ENCODE data around the gene PLEKHG2.
A peak's percentile ranks its signal among the peaks of the same experiment; 100 is the strongest.
"Not testable (repeated sequence)": the region's sequence is repeated elsewhere in the genome, so short reads cannot be mapped to it uniquely, and the experiment has no call there.

PLEKHG2 gene

DNA sequence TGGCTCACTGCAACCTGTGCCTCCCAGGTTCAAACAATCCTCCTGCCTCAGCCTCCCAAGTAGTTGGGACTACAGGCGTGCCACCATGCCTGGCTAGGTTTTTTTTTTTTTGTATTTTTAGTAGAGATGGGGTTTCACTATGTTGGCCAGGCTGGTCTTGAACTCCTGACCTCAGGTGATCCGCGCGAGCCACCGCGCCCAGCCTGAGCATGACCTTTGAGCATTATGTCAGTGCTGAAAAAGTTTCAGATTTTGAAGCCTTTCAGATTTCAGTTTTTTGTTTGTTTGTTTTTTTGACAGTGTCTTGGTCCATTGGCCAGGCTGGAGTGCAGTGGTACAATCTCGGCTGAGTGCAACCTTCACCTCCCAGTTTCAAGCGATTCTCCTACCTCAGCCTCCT is 38.8 kb downstream of the PLEKHG2 start:
- H3K4me3 Mint-ChIP-seq; H3K9me3 Mint-ChIP-seq; H3K27me3 Mint-ChIP-seq (ENCODE audit: low read depth); DNase-seq (ENCODE audit: low spot score); H3K27ac Mint-ChIP-seq: not testable (repeated sequence)
- Mint-ChIP-seq H3K4me1 (ENCODE audit: low read depth) (peaks cover 45% of the 10 kb centered on the region), H3K36me3 (ENCODE audit: low read depth) (peaks cover 48% of the 10 kb centered on the region)

DNA sequence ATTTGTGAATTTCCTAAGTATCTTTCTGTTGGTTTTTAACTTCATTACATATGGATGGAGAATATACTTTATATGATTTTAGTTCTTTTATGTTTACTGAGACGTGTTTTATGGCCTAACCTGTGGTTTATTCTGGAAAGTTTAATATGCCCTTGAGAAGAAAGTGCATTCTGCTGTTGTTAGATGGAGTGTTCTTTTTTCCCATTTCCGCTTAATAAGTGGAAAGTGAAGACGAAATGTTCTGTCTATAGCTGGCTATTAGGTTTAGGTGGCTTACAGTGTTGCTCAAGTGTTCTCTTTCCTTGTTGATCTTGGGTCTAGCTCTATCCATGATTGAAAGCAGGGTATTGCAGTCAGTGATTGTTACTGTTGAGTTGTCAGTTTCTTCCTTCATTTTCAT is 50.9 kb downstream of the PLEKHG2 start:
- Mint-ChIP-seq H3K27me3 (ENCODE audit: low read depth) (no peaks in the 10 kb centered on the region), H3K36me3 (ENCODE audit: low read depth) (peaks cover 66% of the 10 kb centered on the region), H3K4me1 (ENCODE audit: low read depth) (no peaks in the 10 kb centered on the region), H3K9me3 (no peaks in the 10 kb centered on the region), H3K27ac (no peak overlapping the region), H3K4me3 (no peak overlapping the region)
- DNase-seq (ENCODE audit: low spot score) = no peak

DNA sequence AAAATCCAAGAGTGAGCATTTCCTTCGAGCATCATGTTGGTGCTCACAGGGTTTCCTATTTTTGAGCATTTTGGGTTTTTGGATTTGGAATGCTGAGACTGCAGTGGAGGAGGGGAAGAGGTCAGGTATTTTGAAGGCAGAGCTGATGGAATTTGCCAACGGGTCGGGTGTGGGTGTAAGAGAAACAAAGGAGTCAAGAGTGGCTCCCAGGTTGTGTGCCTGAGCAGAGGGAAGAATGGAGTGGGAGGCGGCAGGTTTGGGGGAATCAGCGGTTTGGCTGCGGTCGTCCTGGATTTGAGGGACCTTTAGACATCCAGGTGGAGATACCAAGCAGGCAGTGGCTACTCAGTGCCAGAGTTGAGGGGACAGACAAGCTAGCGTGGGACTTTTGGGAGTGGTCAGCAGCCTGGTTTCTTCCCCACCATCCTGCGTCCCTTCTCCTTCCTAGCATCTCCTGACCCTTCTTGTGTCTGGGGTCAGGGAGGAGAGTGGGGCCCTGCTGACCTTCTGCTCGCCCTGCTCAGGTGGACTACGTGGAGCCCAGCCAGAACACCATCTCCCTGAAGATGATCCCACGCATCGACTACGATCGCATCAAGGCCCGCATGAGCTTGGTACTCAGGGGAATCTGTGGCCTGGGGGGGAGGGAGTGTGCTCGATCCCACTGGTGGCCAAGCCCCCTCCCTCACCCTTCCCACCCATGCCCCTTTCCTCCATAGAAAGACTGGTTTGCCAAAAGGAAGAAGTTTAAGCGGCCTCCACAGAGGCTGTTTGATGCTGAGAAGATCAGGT is 53.7 kb downstream of the PLEKHG2 start:
- Mint-ChIP-seq H3K4me1 (ENCODE audit: low read depth) (no peaks in the 10 kb centered on the region), H3K4me3 (no peak overlapping the region), H3K9me3 (no peaks in the 10 kb centered on the region), H3K36me3 (ENCODE audit: low read depth) (peaks cover 68% of the 10 kb centered on the region), H3K27ac (peak overlapping the region; percentile 27), H3K27me3 (ENCODE audit: low read depth) (no peaks in the 10 kb centered on the region)
- DNase-seq (ENCODE audit: low spot score) = no peak

DNA sequence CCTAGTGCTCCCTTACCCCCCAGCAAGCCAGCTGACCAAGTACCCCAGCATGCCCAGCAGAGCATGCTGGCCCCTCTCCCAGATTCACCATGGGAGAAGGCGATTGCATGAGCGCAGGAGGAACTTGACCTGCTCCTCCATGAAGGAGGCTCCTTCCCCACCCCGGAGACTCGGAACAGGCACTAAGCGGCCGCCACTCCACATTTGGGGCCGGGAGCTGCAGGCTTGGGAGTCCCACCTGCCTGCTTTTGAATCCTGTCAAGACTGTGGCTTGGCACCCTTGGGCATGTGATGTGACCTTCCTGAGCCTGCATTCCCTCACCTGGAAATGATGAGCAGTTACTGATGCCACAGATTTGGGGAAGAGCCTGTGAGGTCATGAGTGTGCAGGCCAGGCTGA is 55.5 kb downstream of the PLEKHG2 start:
- Mint-ChIP-seq H3K9me3 (no peaks in the 10 kb centered on the region), H3K27ac (no peak overlapping the region), H3K4me3 (no peak overlapping the region), H3K36me3 (ENCODE audit: low read depth) (peaks cover 73% of the 10 kb centered on the region), H3K27me3 (ENCODE audit: low read depth) (no peaks in the 10 kb centered on the region), H3K4me1 (ENCODE audit: low read depth) (no peaks in the 10 kb centered on the region)
- DNase-seq (ENCODE audit: low spot score) = no peak

DNA sequence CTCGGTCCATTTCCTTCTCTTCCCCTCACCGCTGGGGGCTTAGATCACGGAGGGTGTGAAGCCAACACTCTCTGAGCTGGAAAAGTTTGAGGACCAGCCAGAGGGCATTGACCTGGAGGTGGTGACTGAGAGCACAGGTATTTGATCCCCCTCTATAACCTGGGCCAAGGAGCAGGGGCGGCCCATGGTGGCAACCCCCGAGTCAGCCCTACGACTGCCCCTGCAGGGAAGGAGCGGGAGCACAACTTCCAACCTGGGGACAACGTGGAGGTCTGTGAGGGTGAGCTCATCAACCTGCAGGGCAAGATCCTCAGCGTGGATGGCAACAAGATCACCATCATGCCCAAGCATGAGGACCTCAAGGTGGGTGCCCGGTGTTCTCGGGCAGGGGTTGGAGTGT is 56.6 kb downstream of the PLEKHG2 start:
- no peaks in the 10 kb centered on the region for H3K4me1 Mint-ChIP-seq (ENCODE audit: low read depth)
- H3K36me3 Mint-ChIP-seq (ENCODE audit: low read depth) = peaks cover 73% of the 10 kb centered on the region
- no peaks in the 10 kb centered on the region for H3K9me3 Mint-ChIP-seq
- no peaks in the 10 kb centered on the region for H3K27me3 Mint-ChIP-seq (ENCODE audit: low read depth)
- DNase-seq (ENCODE audit: low spot score) = no peak
- no peak overlapping the region for H3K4me3 Mint-ChIP-seq
- H3K27ac Mint-ChIP-seq = no peak overlapping the region

DNA sequence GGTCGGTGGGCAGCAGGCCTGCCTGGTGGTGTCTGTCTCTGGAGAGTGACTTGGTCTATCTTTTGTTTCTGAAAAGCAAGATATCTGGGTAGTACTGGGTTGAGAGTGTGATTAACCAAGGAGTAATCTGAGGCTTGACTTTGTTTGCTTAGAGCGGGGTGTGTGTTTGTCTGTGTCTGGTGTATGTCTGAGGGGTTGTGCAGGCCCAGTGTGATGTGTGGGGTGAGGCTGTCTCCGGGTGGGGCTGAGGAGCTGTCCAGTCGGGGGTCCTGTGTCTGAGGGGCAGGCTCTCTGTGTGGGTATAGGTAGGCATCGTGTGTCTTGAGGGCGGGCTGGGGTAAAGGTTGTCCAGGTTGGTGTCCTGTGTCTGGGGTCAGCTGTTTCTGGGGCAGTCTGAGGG is 57.1 kb downstream of the PLEKHG2 start:
- H3K4me1 Mint-ChIP-seq (ENCODE audit: low read depth) = no peaks in the 10 kb centered on the region
- no peaks in the 10 kb centered on the region for H3K9me3 Mint-ChIP-seq
- H3K36me3 Mint-ChIP-seq (ENCODE audit: low read depth) = peaks cover 76% of the 10 kb centered on the region
- no peak overlapping the region for H3K27ac Mint-ChIP-seq
- no peak overlapping the region for H3K4me3 Mint-ChIP-seq
- no peak for DNase-seq (ENCODE audit: low spot score)
- H3K27me3 Mint-ChIP-seq (ENCODE audit: low read depth) = no peaks in the 10 kb centered on the region

DNA sequence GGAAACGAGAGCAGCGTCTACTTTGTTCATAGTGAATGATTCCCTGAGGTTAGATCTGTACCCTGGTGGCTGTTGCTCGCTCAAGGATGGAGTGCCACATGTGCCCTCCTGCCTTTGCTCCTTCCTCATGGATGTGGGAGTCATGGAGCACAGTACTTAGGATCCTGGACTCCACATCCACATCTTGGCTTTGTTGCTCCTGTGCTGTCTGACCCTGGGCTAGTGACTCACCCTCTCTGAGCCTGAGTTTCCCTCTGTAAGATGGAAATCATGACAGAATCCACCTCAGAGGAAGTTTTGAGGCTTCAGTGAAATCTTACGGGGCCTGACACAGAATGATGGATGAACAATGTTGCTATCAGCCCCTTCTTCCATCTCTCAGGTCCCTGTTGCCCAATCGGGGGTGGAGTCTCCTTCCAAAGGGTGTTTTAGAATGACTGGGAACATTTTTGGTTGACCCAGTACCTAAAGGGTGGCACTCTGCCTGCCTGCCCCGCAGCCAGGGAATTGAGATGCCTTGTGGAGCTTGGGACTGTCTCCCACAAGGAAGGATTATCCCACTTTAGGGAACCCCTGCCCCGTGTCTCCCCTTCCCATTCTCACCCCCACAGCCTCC is 58.4 kb downstream of the PLEKHG2 start:
- DNase-seq (ENCODE audit: low spot score) = no peak
- no peaks in the 10 kb centered on the region for H3K27me3 Mint-ChIP-seq (ENCODE audit: low read depth)
- H3K27ac Mint-ChIP-seq = no peak overlapping the region
- H3K9me3 Mint-ChIP-seq = no peaks in the 10 kb centered on the region
- peaks cover 75% of the 10 kb centered on the region for H3K36me3 Mint-ChIP-seq (ENCODE audit: low read depth)
- H3K4me3 Mint-ChIP-seq = no peak overlapping the region
- H3K4me1 Mint-ChIP-seq (ENCODE audit: low read depth) = no peaks in the 10 kb centered on the region

DNA sequence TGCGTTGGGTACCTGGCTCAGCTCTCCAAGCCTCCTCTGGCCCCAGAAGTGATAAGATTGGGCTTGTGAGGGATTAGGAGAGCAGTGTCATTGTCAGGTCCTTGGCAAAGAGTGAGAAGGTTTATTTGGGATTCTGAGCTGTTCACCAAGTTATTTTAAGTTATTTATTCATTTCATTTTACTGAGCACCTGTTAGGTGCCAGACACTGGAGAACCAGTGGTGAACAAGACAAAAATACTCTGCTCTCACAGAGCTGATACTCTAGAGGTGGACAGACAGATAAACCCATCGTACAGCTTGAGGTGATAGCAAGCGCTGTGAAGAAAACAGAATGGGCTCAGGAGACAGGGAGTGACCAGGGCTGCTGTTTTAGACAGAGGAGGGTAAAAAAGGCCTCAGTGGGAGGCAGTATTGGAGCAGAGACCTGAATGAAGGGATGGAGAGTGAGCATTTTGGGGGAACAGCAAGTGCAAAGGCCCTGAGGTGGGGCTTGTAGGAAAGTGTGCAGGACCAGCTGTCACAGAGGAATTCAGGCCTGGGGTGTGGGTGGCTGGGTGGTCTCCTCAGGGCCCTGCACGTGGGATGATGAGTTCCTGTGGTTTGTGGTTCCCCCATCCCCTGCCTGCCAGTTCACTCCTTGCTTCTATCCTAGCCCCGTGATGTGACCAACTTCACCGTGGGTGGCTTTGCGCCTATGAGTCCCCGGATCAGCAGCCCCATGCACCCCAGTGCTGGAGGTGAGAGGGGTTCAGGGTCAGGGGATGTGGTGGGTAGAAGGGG is 59.5 kb downstream of the PLEKHG2 start:
- no peaks in the 10 kb centered on the region for H3K4me1 Mint-ChIP-seq (ENCODE audit: low read depth)
- no peaks in the 10 kb centered on the region for H3K27me3 Mint-ChIP-seq (ENCODE audit: low read depth)
- peaks cover 74% of the 10 kb centered on the region for H3K36me3 Mint-ChIP-seq (ENCODE audit: low read depth)
- DNase-seq (ENCODE audit: low spot score) = no peak
- H3K27ac Mint-ChIP-seq = no peak overlapping the region
- H3K4me3 Mint-ChIP-seq = no peak overlapping the region
- H3K9me3 Mint-ChIP-seq = no peaks in the 10 kb centered on the region

DNA sequence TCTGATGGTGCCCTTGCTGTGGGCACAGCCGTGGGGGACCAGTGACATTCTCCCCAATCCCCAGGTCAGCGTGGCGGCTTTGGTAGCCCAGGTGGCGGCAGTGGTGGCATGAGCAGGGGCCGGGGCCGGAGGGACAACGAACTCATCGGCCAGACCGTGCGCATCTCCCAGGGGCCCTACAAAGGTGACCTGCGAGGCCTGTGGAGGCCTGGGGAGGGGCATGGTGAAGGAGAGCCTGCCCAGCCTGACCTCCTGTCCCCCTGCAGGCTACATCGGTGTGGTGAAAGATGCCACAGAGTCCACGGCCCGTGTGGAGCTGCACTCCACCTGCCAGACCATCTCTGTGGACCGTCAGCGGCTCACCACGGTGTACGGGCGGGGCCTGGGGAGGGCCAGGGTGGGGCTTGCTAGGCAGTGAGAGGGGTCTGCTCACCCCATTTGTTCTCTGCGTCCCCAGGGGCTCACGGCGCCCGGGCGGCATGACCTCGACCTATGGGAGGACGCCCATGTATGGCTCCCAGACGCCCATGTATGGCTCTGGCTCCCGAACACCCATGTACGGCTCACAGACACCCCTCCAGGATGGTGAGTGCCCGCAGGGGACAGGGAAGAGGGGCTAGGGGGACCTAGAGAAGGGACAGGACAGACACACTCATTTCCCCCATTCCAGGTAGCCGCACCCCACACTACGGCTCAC is 60.4 kb downstream of the PLEKHG2 start:
- no peak for DNase-seq (ENCODE audit: low spot score)
- Mint-ChIP-seq H3K4me1 (ENCODE audit: low read depth) (no peaks in the 10 kb centered on the region), H3K9me3 (no peaks in the 10 kb centered on the region), H3K27ac (no peak overlapping the region), H3K4me3 (no peak overlapping the region), H3K27me3 (ENCODE audit: low read depth) (no peaks in the 10 kb centered on the region), H3K36me3 (ENCODE audit: low read depth) (peaks cover 70% of the 10 kb centered on the region)

DNA sequence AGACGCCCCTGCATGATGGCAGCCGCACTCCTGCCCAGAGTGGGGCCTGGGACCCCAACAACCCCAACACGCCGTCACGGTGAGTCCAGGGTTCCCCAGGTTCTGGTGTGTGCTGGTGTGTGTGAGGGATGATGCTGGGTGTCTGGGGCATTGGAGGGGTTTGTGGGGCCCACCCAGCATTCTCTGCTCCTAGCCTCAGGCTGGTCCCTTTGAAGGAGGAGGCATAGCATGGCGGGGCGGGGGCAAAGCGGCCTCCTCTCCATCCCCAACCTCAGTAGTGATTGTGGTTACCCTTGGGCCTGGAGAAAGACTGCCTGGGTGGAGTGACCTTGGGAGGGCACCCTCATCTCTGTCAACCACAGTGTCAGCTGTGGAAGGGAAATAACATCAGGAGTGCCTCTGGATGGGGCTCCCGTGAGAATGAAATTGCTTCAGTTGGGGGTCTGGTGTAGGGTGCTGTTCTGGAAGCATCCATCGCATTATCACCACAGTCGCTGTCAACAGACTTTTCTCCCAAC is 61.0 kb downstream of the PLEKHG2 start:
- Mint-ChIP-seq H3K27ac (no peak overlapping the region), H3K4me3 (no peak overlapping the region), H3K36me3 (ENCODE audit: low read depth) (peaks cover 66% of the 10 kb centered on the region), H3K4me1 (ENCODE audit: low read depth) (no peaks in the 10 kb centered on the region), H3K27me3 (ENCODE audit: low read depth) (no peaks in the 10 kb centered on the region), H3K9me3 (no peaks in the 10 kb centered on the region)
- no peak for DNase-seq (ENCODE audit: low spot score)

DNA sequence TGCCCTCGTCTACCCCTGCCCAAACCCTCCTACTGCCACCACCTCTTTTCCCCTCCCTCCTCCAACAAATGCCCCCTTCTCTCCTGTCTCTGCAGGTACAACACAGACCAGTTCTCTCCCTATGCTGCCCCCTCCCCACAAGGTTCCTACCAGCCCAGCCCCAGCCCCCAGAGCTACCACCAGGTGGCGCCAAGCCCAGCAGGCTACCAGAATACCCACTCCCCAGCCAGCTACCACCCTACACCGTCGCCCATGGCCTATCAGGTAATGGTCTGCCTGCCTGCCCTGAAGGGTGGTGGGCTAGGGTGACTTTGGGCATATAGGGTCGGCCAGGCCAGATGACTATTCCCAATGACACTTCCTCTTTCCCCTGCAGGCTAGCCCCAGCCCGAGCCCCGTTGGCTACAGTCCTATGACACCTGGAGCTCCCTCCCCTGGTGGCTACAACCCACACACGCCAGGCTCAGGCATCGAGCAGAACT is 61.7 kb downstream of the PLEKHG2 start:
- H3K36me3 Mint-ChIP-seq (ENCODE audit: low read depth) = peaks cover 59% of the 10 kb centered on the region
- no peaks in the 10 kb centered on the region for H3K9me3 Mint-ChIP-seq
- no peak overlapping the region for H3K27ac Mint-ChIP-seq
- peak; percentile 37 for DNase-seq (ENCODE audit: low spot score)
- no peaks in the 10 kb centered on the region for H3K4me1 Mint-ChIP-seq (ENCODE audit: low read depth)
- no peaks in the 10 kb centered on the region for H3K27me3 Mint-ChIP-seq (ENCODE audit: low read depth)
- no peak overlapping the region for H3K4me3 Mint-ChIP-seq

DNA sequence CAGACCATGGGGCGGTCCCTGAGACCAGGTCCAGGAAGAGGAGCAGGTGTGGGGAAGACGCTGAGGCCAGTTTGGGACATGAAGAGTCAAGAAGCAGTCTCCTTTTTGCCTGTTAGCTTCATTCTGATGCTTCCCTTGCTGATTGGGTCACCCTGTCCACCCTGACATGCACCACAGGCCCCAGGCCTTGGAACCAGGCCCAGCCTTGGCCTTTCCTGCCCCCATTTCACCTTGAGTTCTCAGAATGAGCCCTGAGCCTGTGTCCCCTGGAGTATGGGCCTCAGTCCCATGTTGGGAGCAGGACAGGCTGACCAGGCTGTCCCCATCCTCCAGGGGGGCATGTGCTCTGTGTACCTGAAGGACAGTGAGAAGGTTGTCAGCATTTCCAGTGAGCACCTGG is 63.3 kb downstream of the PLEKHG2 start:
- Mint-ChIP-seq H3K4me1 (ENCODE audit: low read depth) (peaks cover 13% of the 10 kb centered on the region), H3K9me3 (no peaks in the 10 kb centered on the region), H3K27me3 (ENCODE audit: low read depth) (no peaks in the 10 kb centered on the region), H3K36me3 (ENCODE audit: low read depth) (peaks cover 46% of the 10 kb centered on the region), H3K27ac (no peak overlapping the region), H3K4me3 (no peak overlapping the region)
- no peak for DNase-seq (ENCODE audit: low spot score)
